ENCODE data around the gene MYH11.

Gene MYH11

GRCh38 chr16:15785386-15786059, 71.3 kb downstream of the MYH11 start:
- DNase-seq (ENCODE audit: low spot score), result no peak
- TF ChIP-seq CTCF (IDR thresholded peaks at IDR 0.05; ENCODE audit: borderline replicate concordance, control extremely low read depth, extremely low read depth, insufficient read depth, missing control alignments), result no peak

GRCh38 chr16:15783985-15784384, 72.8 kb downstream of the MYH11 start:
- TF ChIP-seq CTCF (IDR thresholded peaks at IDR 0.05; ENCODE audit: borderline replicate concordance, control extremely low read depth, extremely low read depth, insufficient read depth, missing control alignments), result no peak
- in situ Hi-C loops (cut with MboI; ENCODE audit: low sequenced_read_pairs, unreplicated experiment), result no loop called here
- DNase-seq (ENCODE audit: low spot score), result no peak

More at GRCh38 chr16:15785386-15786059, 71.3 kb downstream of the MYH11 start:
- in situ Hi-C loops (cut with MboI; ENCODE audit: low sequenced_read_pairs, unreplicated experiment), result no loop called here

- in situ Hi-C loops (cut with MboI; ENCODE audit: low sequenced_read_pairs, unreplicated experiment), result no loop called here
- no peak for DNase-seq (ENCODE audit: low spot score)
- no peak for TF ChIP-seq CTCF (IDR thresholded peaks at IDR 0.05; ENCODE audit: borderline replicate concordance, control extremely low read depth, extremely low read depth, insufficient read depth, missing control alignments)
Measured at GRCh38 chr16:15782573-15783365, 74.1 kb downstream of the MYH11 start.

GRCh38 chr16:15781650-15782049, 75.2 kb downstream of the MYH11 start:
- TF ChIP-seq CTCF (IDR thresholded peaks at IDR 0.05; ENCODE audit: borderline replicate concordance, control extremely low read depth, extremely low read depth, insufficient read depth, missing control alignments), result no peak
- DNase-seq (ENCODE audit: low spot score), result no peak
- in situ Hi-C loops (cut with MboI; ENCODE audit: low sequenced_read_pairs, unreplicated experiment), result no loop called here

GRCh38 chr16:15780805-15781204, 76.0 kb downstream of the MYH11 start:
- in situ Hi-C loops (cut with MboI; ENCODE audit: low sequenced_read_pairs, unreplicated experiment), result no loop called here
- TF ChIP-seq CTCF (IDR thresholded peaks at IDR 0.05; ENCODE audit: borderline replicate concordance, control extremely low read depth, extremely low read depth, insufficient read depth, missing control alignments), result no peak
- no peak for DNase-seq (ENCODE audit: low spot score)

GRCh38 chr16:15779664-15780351, 77.0 kb downstream of the MYH11 start:
- TF ChIP-seq CTCF (IDR thresholded peaks at IDR 0.05; ENCODE audit: borderline replicate concordance, control extremely low read depth, extremely low read depth, insufficient read depth, missing control alignments), result no peak
- no peak for DNase-seq (ENCODE audit: low spot score)
- in situ Hi-C loops (cut with MboI; ENCODE audit: low sequenced_read_pairs, unreplicated experiment), result loop anchor here (10.0 kb wide), 2 partner anchors 355 to 415 kb away; no protein-coding TSS in a partner anchor

Data from GM13976 (cell line).